ENCODE measurements around the gene RASGRF2.
"Not testable (repeated sequence)": the region's sequence is repeated elsewhere in the genome, so short reads cannot be mapped to it uniquely, and the experiment has no call there.

RASGRF2 gene

GRCh38 chr5:80982093-80982492, 21.9 kb downstream of the RASGRF2 start:
- no peak for DNase-seq (ENCODE audit: low spot score)

- no peak for DNase-seq (ENCODE audit: low spot score)
These were observed 25.6 kb downstream of the RASGRF2 start for GRCh38 chr5:80985600-80986228.

- no peak for DNase-seq (ENCODE audit: low spot score)
These were observed 26.2 kb downstream of the RASGRF2 start for GRCh38 chr5:80986382-80986781.

GRCh38 chr5:80987078-80987766, 27.1 kb downstream of the RASGRF2 start:
- DNase-seq (ENCODE audit: low spot score), result no peak

- no peak for DNase-seq (ENCODE audit: low spot score)
These were observed 28.3 kb downstream of the RASGRF2 start for GRCh38 chr5:80988419-80988935.

- DNase-seq (ENCODE audit: low spot score), result no peak
These were observed 29.7 kb downstream of the RASGRF2 start for GRCh38 chr5:80989883-80990282.

GRCh38 chr5:80990527-80990926, 30.4 kb downstream of the RASGRF2 start:
- no peak for DNase-seq (ENCODE audit: low spot score)

GRCh38 chr5:80990971-80991370, 30.8 kb downstream of the RASGRF2 start:
- no peak for DNase-seq (ENCODE audit: low spot score)

- DNase-seq (ENCODE audit: low spot score), result no peak
These were observed 35.7 kb downstream of the RASGRF2 start for GRCh38 chr5:80995908-80996307.

- DNase-seq (ENCODE audit: low spot score), result no peak
These were observed 38.4 kb downstream of the RASGRF2 start for GRCh38 chr5:80998590-80998979.

GRCh38 chr5:81003811-81004386, 43.7 kb downstream of the RASGRF2 start:
- no peak for DNase-seq (ENCODE audit: low spot score)

- DNase-seq (ENCODE audit: low spot score), result no peak
These were observed 45.5 kb downstream of the RASGRF2 start for GRCh38 chr5:81005708-81006107.

GRCh38 chr5:81006231-81006630, 46.1 kb downstream of the RASGRF2 start:
- no peak for DNase-seq (ENCODE audit: low spot score)

GRCh38 chr5:81006947-81007636, 46.9 kb downstream of the RASGRF2 start:
- no peak for DNase-seq (ENCODE audit: low spot score)

GRCh38 chr5:81007637-81008027, 47.5 kb downstream of the RASGRF2 start:
- no peak for DNase-seq (ENCODE audit: low spot score)

GRCh38 chr5:81010336-81011169, 50.4 kb downstream of the RASGRF2 start:
- DNase-seq (ENCODE audit: low spot score), result no peak

- no peak for DNase-seq (ENCODE audit: low spot score)
These were observed 54.2 kb downstream of the RASGRF2 start for GRCh38 chr5:81014348-81014747.

GRCh38 chr5:81016116-81016515, 56.0 kb downstream of the RASGRF2 start:
- DNase-seq (ENCODE audit: low spot score), result no peak

- no peak for DNase-seq (ENCODE audit: low spot score)
These were observed 57.2 kb downstream of the RASGRF2 start for GRCh38 chr5:81017320-81017719.

- DNase-seq (ENCODE audit: low spot score), result not testable (repeated sequence)
These were observed 58.4 kb downstream of the RASGRF2 start for GRCh38 chr5:81018608-81019007.

- no peak for DNase-seq (ENCODE audit: low spot score)
These were observed 59.6 kb downstream of the RASGRF2 start for GRCh38 chr5:81019748-81020147.
